Stomach (tissue), 9 donors: ENCODE measurements around the gene ENO3. TPM values are rescaled to one million over a fixed set of nuclear protein-coding genes. Genes with fewer than 3 reads are reported as not detected.

Source experiments
- DNase-seq, 2 donors: peaks; one replicate each; pipeline versions ENCODE4 v3.0.0 to v3.0.0-alpha.2; 2013 to 2019
- H3K27ac ChIP-seq, 5 donors: fragments of 200-600 bp in 4 of 5; sonication (generic) in 4 of 5; one replicate each; pipeline ENCODE4 v1.5.1; 2013 to 2019; ENCODE audit warnings: mild to moderate bottlenecking in 1 of 5, moderate library complexity in 1 of 5
- H3K27me3 ChIP-seq, 3 donors: fragments of 200-600 bp; sonication (generic); one replicate each; pipeline ENCODE4 v1.5.1; 2017 to 2019; ENCODE audit warnings: mixed run types in 1 of 3
- H3K36me3 ChIP-seq, 4 donors: fragments of 200-600 bp; sonication (generic); 1 replicate in 3 of 4; 2 replicates in 1 of 4; pipeline ENCODE4 v1.5.1; 2016 to 2019
- H3K4me1 ChIP-seq, 4 donors: fragments of 200-600 bp; sonication (generic); one replicate each; pipeline ENCODE4 v1.5.1; 2016 to 2019
- H3K4me3 ChIP-seq, 4 donors: fragments of 200-600 bp; sonication (generic) in 3 of 4; one replicate each; pipeline ENCODE4 v1.5.1; 2016 to 2019; ENCODE audit warnings: mild to moderate bottlenecking in 1 of 4
- H3K9me3 ChIP-seq, 4 donors: fragments of 200-600 bp; sonication (generic); one replicate each; pipeline ENCODE4 v1.5.1; 2016 to 2019
- EP300 ChIP-seq: sonication (generic); formaldehyde crosslinking; IDR thresholded peaks from one replicate; pipeline ENCODE4 v1.6.1; 2017; ENCODE audit warnings: antibody characterized with exemption
- POLR2A ChIP-seq, 4 donors: fragments of 450-650 bp; IDR thresholded peaks; one replicate each; pipeline ENCODE4 v1.6.1; 2016; ENCODE audit warnings: antibody characterized with exemption in 4 of 4, control low read depth in 2 of 4, mild to moderate bottlenecking in 1 of 4, moderate library complexity in 1 of 4
- POLR2AphosphoS5 ChIP-seq, 3 donors: sonication (generic); formaldehyde crosslinking; IDR thresholded peaks; one replicate each; pipeline ENCODE4 v1.6.1; 2016; ENCODE audit warnings: antibody characterized with exemption in 3 of 3
- WGBS, 5 donors: extraction: QIAGEN DNeasy Blood & Tissue Kit in 3 of 5; methylation state at CpG; one replicate each; pipeline versions ENCODE4 v1.1.5 to v1.1.7; 2013 to 2018; 5-methylcytosine and 5-hydroxymethylcytosine counted together
- intact Hi-C: fragments of 100-400 bp; cut with DNase I; formaldehyde crosslinking; loops from one replicate; pipeline ENCODE4 v1.15.1; 2023; ENCODE audit warnings: low total_unique reads
- polyA plus RNA-seq, 3 donors: library from polyadenylated mRNA; stranded (reverse); fragments of 200-250 nt; gene quantifications; one replicate each; pipeline ENCODE4 v1.2.3, GENCODE V29; 2013
- total RNA-seq, 5 donors: library from RNA; depleted of rRNA; stranded (reverse); fragments of >200 nt; gene quantifications; one replicate each; pipeline versions ENCODE4 v1.1.0 to v1.2.3, GENCODE V29; 2014 to 2016
- TF ChIP-seq, protein P1 (sequence below), 7 experiments: fragments of 450-650 bp in 4 of 7; fragments of 200-600 bp in 3 of 7; sonication (generic) in 3 of 7; IDR thresholded peaks; one replicate each; pipeline ENCODE4 v1.5.1; 2016 to 2019; ENCODE audit warnings: antibody characterized with exemption in 7 of 7, control low read depth in 2 of 7, mild to moderate bottlenecking in 1 of 7
- donor health status: healthy with polysubstance abuse.
- donor health status: Bipolar disorder and iron deficiency.
- donor health status: healthy.

The ENO3 gene
- total and polyA plus RNA-seq, 8 donors = 1.8 to 12.1 (median 9.3) TPM; not detected in 1

DNA sequence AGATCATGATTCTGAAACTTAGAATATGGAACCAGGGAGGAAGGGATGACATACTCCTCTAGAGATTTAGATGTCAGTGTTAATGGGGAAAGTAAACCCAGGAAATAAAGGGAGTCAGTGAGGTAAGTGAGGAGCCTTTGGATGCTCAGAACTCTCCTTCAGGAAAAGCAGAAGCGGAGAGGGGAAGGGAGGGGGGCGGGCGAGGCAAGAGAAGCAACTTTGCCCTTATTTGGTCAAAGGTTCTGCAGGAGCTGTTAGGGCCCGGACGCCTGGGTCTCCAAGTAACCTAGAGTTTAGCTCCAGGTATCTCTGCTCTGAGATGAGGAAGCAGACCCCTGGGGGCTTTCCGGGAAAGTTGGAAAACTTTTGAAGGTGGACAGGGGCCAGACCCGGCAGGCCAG lies 3.9 kb upstream of the ENO3 start:
- no peaks in the 10 kb centered on the region for H3K27me3 ChIP-seq
- peak overlapping the region; percentile 82 to 100 (median 100) for H3K4me3 ChIP-seq
- intact Hi-C loops = no loop called here
- TF ChIP-seq POLR2A (IDR thresholded peaks at IDR 0.05) (no peak), EP300 (no peak), POLR2AphosphoS5 (IDR thresholded peaks at IDR 0.05) (no peak)
- TF ChIP-seq, protein P1, sequence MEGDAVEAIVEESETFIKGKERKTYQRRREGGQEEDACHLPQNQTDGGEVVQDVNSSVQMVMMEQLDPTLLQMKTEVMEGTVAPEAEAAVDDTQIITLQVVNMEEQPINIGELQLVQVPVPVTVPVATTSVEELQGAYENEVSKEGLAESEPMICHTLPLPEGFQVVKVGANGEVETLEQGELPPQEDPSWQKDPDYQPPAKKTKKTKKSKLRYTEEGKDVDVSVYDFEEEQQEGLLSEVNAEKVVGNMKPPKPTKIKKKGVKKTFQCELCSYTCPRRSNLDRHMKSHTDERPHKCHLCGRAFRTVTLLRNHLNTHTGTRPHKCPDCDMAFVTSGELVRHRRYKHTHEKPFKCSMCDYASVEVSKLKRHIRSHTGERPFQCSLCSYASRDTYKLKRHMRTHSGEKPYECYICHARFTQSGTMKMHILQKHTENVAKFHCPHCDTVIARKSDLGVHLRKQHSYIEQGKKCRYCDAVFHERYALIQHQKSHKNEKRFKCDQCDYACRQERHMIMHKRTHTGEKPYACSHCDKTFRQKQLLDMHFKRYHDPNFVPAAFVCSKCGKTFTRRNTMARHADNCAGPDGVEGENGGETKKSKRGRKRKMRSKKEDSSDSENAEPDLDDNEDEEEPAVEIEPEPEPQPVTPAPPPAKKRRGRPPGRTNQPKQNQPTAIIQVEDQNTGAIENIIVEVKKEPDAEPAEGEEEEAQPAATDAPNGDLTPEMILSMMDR (IDR thresholded peaks at IDR 0.05) = no peak
- H3K36me3 ChIP-seq = peaks cover 41 to 50% (median 48%) of the 10 kb centered on the region in 4 donors
- H3K4me1 ChIP-seq = peaks cover 46 to 78% (median 71%) of the 10 kb centered on the region in 4 donors
- peak overlapping the region; percentile 96 to 100 (median 99) for H3K27ac ChIP-seq
- H3K9me3 ChIP-seq = no peaks in the 10 kb centered on the region
- 0 to 3% (median 0%) methylated on average over 7 of the region's 7 CpGs for WGBS, 5 donors
- DNase-seq = peak in 1 of 2 donors; percentile 53

DNA sequence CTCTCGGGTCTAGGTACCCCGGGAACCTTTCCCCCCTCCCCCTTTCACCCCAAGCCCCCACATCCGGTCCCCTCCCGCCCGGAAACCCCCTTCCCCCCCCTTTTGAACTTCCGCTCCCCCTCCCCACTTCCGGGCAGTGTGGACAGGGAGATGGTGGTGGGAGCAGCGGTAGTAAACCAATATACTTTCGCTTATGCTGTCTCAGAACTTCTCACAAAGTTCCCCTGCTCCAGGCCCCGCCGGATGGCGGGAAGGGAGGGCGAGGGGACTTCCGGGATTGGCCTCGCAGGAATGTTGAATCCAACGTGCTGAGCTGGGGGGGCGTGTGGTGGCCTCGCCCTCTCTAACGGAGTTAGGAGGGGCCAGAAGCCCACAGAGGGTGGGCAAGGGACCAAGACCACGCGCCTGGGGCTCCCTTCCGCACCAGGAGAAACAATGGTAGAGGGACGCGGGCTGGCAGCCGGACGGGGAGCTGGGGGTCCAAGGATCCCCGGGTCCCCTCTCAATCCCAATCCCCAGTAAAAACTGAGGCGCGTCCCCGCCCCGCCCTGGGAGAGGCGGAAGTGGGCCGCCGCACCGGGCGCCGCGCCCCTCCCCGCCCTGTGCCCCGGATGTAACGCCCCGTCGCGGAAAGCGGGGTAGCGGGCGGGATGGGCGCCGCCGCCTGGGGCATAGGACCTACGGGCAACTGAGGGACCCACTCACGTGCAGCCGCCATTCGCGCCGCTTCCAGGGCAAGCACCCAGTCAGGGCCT lies 3.3 kb upstream of the ENO3 start:
- Histone ChIP-seq H3K27ac (peak overlapping the region; percentile 96 to 100 (median 99)), H3K27me3 (no peaks in the 10 kb centered on the region), H3K4me1 (peaks cover 44 to 73% (median 65%) of the 10 kb centered on the region in 4 donors), H3K4me3 (peak overlapping the region; percentile 82 to 100 (median 100)), H3K36me3 (peaks cover 36 to 46% (median 42%) of the 10 kb centered on the region in 4 donors), H3K9me3 (no peaks in the 10 kb centered on the region)
- 0 to 1% (median 0%) methylated on average over 24 to 56 of the region's 56 CpGs for WGBS, 5 donors
- intact Hi-C loops = no loop called here
- no peak for TF ChIP-seq EP300
- peak in 1 of 3 donors; percentile 15 for TF ChIP-seq POLR2AphosphoS5 (IDR thresholded peaks at IDR 0.05)
- DNase-seq = peak; percentile 70 to 86

DNA sequence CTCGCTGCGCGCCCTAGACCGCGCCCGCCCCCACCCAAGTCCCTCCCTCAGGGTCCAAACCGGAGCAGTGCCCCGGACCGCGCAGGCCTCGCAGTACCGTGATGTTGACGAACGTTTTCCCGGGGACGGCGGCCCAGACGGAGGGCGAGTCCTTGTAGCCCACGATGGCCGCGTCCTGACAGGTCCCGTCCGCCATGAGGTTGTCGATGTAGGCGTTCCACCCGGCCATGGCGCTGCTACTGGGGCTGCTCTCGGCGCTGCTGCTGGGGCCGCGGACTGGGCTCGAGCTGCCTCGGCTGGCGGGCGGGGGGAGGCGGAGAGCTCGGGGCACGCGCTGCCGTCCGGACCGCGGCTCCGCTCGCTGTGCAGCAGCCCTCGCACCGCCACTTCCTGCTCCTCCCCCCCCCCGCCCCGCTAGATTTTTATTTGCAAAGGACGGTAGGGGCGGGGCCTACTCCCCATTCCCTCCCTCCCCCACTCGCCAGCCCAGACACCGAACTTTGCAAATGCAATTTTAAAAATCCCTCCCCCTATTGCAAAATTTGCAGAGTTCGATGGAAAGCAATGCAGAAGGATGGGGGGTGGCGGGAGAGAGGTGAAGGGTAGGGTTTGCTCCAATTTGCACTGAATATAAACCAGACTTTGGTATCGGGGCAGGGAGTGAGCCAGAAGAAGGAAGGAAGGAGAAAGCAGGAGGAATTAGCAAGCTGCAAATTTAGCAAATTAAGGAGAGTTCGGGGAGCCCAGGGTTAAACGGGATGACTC lies 2.6 kb upstream of the ENO3 start, which contains the start of gene PFN1:
Gene PFN1 (minus strand): TSS at position 365 of the 765 bp plus-strand sequence. CDS start 136 bp downstream, at position 229.
- peak within 1 kb of the TSS; percentile 82 to 100 (median 100) for H3K4me3 ChIP-seq
- H3K36me3 ChIP-seq = peaks cover 29 to 38% (median 34%) of the 10 kb centered on the region in 4 donors
- H3K4me1 ChIP-seq = peaks cover 40 to 66% (median 58%) of the 10 kb centered on the region in 4 donors
- no peaks in the 10 kb centered on the region for H3K27me3 ChIP-seq
- H3K27ac ChIP-seq = peak within 1 kb of the TSS; percentile 96 to 100 (median 99)
- TF ChIP-seq, protein P1 (IDR thresholded peaks at IDR 0.05) = no peak
- TF ChIP-seq EP300 (no peak), POLR2A (IDR thresholded peaks at IDR 0.05) (peak in 1 of 4 donors; percentile 79), POLR2AphosphoS5 (IDR thresholded peaks at IDR 0.05) (peak in 2 of 3 donors; percentile 86 to 90)
- H3K9me3 ChIP-seq = no peaks in the 10 kb centered on the region
- WGBS, 5 donors = 0 to 1% (median 0%) methylated on average over 30 to 59 of the region's 59 CpGs
- intact Hi-C loops = no loop called here
- DNase-seq = peak; percentile 92 to 97

DNA sequence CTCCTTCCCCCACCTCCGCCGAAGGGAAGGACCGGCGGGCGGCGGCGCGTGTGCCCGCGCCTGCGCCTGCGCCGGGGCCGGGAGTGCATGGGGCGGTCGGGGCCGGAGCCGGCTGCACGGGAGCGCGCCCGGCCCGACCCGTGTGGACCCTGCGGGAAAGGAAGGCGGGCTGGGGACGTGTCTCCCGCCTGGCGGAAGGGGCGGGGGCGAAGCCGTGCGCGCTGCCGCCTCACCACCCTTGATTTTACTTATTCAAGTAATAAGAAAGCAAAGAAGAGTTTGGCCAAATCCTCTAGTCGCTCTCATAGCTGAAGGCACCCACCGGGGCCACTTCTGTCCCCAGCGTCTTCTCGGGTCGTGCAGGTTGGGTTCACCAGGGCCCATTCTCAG lies 2.0 kb upstream of the ENO3 start:
- peak overlapping the region; percentile 82 to 100 (median 100) for H3K4me3 ChIP-seq
- DNase-seq = peak; percentile 83 to 97
- no peaks in the 10 kb centered on the region for H3K9me3 ChIP-seq
- H3K36me3 ChIP-seq = peaks cover 24 to 32% (median 29%) of the 10 kb centered on the region in 4 donors
- TF ChIP-seq POLR2AphosphoS5 (IDR thresholded peaks at IDR 0.05) (peak; percentile 3 to 80 (median 39)), POLR2A (IDR thresholded peaks at IDR 0.05) (no peak), EP300 (no peak)
- H3K27ac ChIP-seq = peak overlapping the region; percentile 96 to 100 (median 99)
- intact Hi-C loops = no loop called here
- H3K4me1 ChIP-seq = peaks cover 40 to 61% (median 53%) of the 10 kb centered on the region in 4 donors
- 0 to 1% (median 1%) methylated on average over 19 to 40 of the region's 40 CpGs for WGBS, 5 donors
- H3K27me3 ChIP-seq = no peaks in the 10 kb centered on the region
